IPS-18c (cell line): ENCODE measurements around the gene PLCB2.

ENCODE experiments used
- H3K4me3 ChIP-seq: 2 replicates; pipeline ENCODE4 v1.7.0; 2013; ENCODE audit warnings: low read depth, mild to moderate bottlenecking, low read length, moderate library complexity; ENCODE audit not compliant: insufficient read depth
- H3K9me3 ChIP-seq: one replicate; pipeline ENCODE4 v1.6.1; 2013; ENCODE audit warnings: mild to moderate bottlenecking, low read length, moderate library complexity; ENCODE audit not compliant: control insufficient read depth, insufficient read depth

PLCB2 gene

GRCh38 chr15:40298216-40298935 is 9.4 kb downstream of the PLCB2 start:
- no peaks in the 10 kb centered on the region for H3K9me3 ChIP-seq

GRCh38 chr15:40297356-40297755 is 10.4 kb downstream of the PLCB2 start:
- H3K4me3 ChIP-seq: no peak overlapping the region
- H3K9me3 ChIP-seq: no peaks in the 10 kb centered on the region

More at GRCh38 chr15:40298216-40298935, 9.4 kb downstream of the PLCB2 start:
- H3K4me3 ChIP-seq: no peak overlapping the region

- H3K9me3 ChIP-seq: no peaks in the 10 kb centered on the region
Measured at GRCh38 chr15:40296561-40297230, 11.0 kb downstream of the PLCB2 start.

GRCh38 chr15:40295877-40296560 is 11.7 kb downstream of the PLCB2 start:
- H3K9me3 ChIP-seq: no peaks in the 10 kb centered on the region
- no peak overlapping the region for H3K4me3 ChIP-seq

More at GRCh38 chr15:40296561-40297230, 11.0 kb downstream of the PLCB2 start:
- H3K4me3 ChIP-seq: no peak overlapping the region

- no peak overlapping the region for H3K4me3 ChIP-seq
- no peaks in the 10 kb centered on the region for H3K9me3 ChIP-seq
Measured at GRCh38 chr15:40295297-40295696, 12.4 kb downstream of the PLCB2 start.

GRCh38 chr15:40293905-40294895 is 13.5 kb downstream of the PLCB2 start:
- H3K9me3 ChIP-seq: no peaks in the 10 kb centered on the region
- H3K4me3 ChIP-seq: no peak overlapping the region

- H3K9me3 ChIP-seq: no peaks in the 10 kb centered on the region
- H3K4me3 ChIP-seq: no peak overlapping the region
Measured at GRCh38 chr15:40293006-40293405, 14.7 kb downstream of the PLCB2 start.

GRCh38 chr15:40292246-40292645 is 15.5 kb downstream of the PLCB2 start:
- H3K4me3 ChIP-seq: no peak overlapping the region
- H3K9me3 ChIP-seq: no peaks in the 10 kb centered on the region

- H3K4me3 ChIP-seq: peak overlapping the region; percentile 55
- no peaks in the 10 kb centered on the region for H3K9me3 ChIP-seq
Measured at GRCh38 chr15:40290918-40291574, 16.7 kb downstream of the PLCB2 start.

GRCh38 chr15:40290545-40290917 is 17.2 kb downstream of the PLCB2 start:
- no peak overlapping the region for H3K4me3 ChIP-seq
- no peaks in the 10 kb centered on the region for H3K9me3 ChIP-seq

- H3K9me3 ChIP-seq: no peaks in the 10 kb centered on the region
- no peak overlapping the region for H3K4me3 ChIP-seq
Measured at GRCh38 chr15:40289140-40289775, 18.5 kb downstream of the PLCB2 start.

GRCh38 chr15:40287968-40288367 is 19.8 kb downstream of the PLCB2 start:
- H3K4me3 ChIP-seq: no peak overlapping the region

GRCh38 chr15:40287505-40287904 is 20.2 kb downstream of the PLCB2 start:
- Histone ChIP-seq H3K9me3 (no peaks in the 10 kb centered on the region), H3K4me3 (no peak overlapping the region)

More at GRCh38 chr15:40287968-40288367, 19.8 kb downstream of the PLCB2 start:
- no peaks in the 10 kb centered on the region for H3K9me3 ChIP-seq

GRCh38 chr15:40286794-40287193 is 20.9 kb downstream of the PLCB2 start:
- no peaks in the 10 kb centered on the region for H3K9me3 ChIP-seq
- no peak overlapping the region for H3K4me3 ChIP-seq

- no peak overlapping the region; the same call in 1 of the 2 replicates for H3K4me3 ChIP-seq
- no peaks in the 10 kb centered on the region for H3K9me3 ChIP-seq
Measured at GRCh38 chr15:40286061-40286532, 21.6 kb downstream of the PLCB2 start.

GRCh38 chr15:40285554-40286011 is 22.2 kb downstream of the PLCB2 start:
- no peak overlapping the region; the same call in 1 of the 2 replicates for H3K4me3 ChIP-seq

More at GRCh38 chr15:40285554-40286011, 22.2 kb downstream of the PLCB2 start:
- H3K9me3 ChIP-seq: no peaks in the 10 kb centered on the region
